ENCODE data around the gene TCF7L2. TPM values are rescaled to one million over a fixed set of nuclear protein-coding genes. Genes with fewer than 3 reads are reported as not detected.

TCF7L2 gene
- polyA plus RNA-seq, 1 experiment: 6.3 TPM

GRCh38 chr10:113055458-113055857 lies 105.4 kb downstream of the TCF7L2 start:
- H3K27ac ChIP-seq (ENCODE audit: low read depth, low read length): no peak overlapping the region
- CTCF ChIA-PET: interaction anchor here (1.5 kb wide), 1 partner anchor 39 kb away, joined by 3 read pairs; no protein-coding TSS in a partner anchor

GRCh38 chr10:113056030-113056429 lies 106.0 kb downstream of the TCF7L2 start:
- no peaks in the 10 kb centered on the region for H3K27me3 ChIP-seq (ENCODE audit: control insufficient read depth, insufficient read depth, low read length)
- H3K27ac ChIP-seq (ENCODE audit: low read depth, low read length): peak overlapping the region; percentile 80
- H3K9me3 ChIP-seq (ENCODE audit: control insufficient read depth, insufficient read depth, low read length): no peaks in the 10 kb centered on the region
- ChIA-PET CTCF (interaction anchor here (0.8 to 1.5 kb wide), 3 partner anchors 17 to 71 kb away, joined by 3 to 4 read pairs (median 3); no protein-coding TSS in a partner anchor), POLR2A (interaction anchor here (0.9 to 1.3 kb wide), 2 partner anchors 18 to 32 kb away, joined by 3 read pairs; no protein-coding TSS in a partner anchor)
- TF ChIP-seq, protein P1, sequence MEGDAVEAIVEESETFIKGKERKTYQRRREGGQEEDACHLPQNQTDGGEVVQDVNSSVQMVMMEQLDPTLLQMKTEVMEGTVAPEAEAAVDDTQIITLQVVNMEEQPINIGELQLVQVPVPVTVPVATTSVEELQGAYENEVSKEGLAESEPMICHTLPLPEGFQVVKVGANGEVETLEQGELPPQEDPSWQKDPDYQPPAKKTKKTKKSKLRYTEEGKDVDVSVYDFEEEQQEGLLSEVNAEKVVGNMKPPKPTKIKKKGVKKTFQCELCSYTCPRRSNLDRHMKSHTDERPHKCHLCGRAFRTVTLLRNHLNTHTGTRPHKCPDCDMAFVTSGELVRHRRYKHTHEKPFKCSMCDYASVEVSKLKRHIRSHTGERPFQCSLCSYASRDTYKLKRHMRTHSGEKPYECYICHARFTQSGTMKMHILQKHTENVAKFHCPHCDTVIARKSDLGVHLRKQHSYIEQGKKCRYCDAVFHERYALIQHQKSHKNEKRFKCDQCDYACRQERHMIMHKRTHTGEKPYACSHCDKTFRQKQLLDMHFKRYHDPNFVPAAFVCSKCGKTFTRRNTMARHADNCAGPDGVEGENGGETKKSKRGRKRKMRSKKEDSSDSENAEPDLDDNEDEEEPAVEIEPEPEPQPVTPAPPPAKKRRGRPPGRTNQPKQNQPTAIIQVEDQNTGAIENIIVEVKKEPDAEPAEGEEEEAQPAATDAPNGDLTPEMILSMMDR (IDR thresholded peaks at IDR 0.05; ENCODE audit: low read depth, low read length): no peak
- H3K4me3 ChIP-seq (ENCODE audit: low read depth, low read length): no peak overlapping the region
- no peak for DNase-seq (ENCODE audit: low read depth, low spot score)

More at GRCh38 chr10:113055458-113055857, 105.4 kb downstream of the TCF7L2 start:
- no peaks in the 10 kb centered on the region for H3K27me3 ChIP-seq (ENCODE audit: control insufficient read depth, insufficient read depth, low read length)
- POLR2A ChIA-PET: interaction anchor here (1.3 kb wide), 1 partner anchor 32 kb away, joined by 3 read pairs; no protein-coding TSS in a partner anchor
- H3K9me3 ChIP-seq (ENCODE audit: control insufficient read depth, insufficient read depth, low read length): no peaks in the 10 kb centered on the region
- TF ChIP-seq, protein P1 (IDR thresholded peaks at IDR 0.05; ENCODE audit: low read depth, low read length): no peak
- DNase-seq (ENCODE audit: low read depth, low spot score): no peak
- H3K4me3 ChIP-seq (ENCODE audit: low read depth, low read length): no peak overlapping the region

DNA sequence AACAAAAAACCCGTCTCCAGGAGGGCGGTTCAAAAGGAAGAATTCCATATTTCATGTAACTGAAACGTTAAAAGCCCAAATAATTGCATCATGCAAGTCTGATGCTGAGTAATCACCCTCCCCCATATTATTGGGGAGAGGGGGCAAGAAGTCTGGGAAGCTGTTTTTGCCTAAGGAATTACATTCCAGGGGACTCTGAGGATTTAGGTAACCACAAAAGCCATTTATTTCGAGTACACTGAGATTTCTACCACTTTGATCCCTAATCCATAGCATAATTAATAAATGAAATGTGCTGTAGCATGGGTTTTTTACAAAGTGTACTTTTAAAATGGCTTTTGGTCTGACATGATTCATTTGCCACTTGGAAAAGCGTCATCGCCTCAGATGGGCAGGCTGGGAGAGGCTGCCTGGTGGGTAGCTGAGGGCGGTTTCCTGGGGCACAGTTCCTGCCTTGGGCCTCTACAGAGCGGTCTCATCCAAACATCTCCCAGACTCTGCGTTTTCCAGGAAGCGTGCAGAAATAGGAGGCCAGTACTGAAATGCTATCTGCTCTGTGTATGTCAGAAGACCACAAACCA lies 106.5 kb downstream of the TCF7L2 start:
- DNase-seq (ENCODE audit: low read depth, low spot score): no peak
- CTCF ChIA-PET: interaction anchor here (0.8 to 1.5 kb wide), 3 partner anchors 17 to 71 kb away, joined by 3 to 4 read pairs (median 3); no protein-coding TSS in a partner anchor
- TF ChIP-seq, protein P1 (IDR thresholded peaks at IDR 0.05; ENCODE audit: low read depth, low read length): no peak
- H3K9me3 ChIP-seq (ENCODE audit: control insufficient read depth, insufficient read depth, low read length): no peaks in the 10 kb centered on the region
- H3K27me3 ChIP-seq (ENCODE audit: control insufficient read depth, insufficient read depth, low read length): no peaks in the 10 kb centered on the region
- POLR2A ChIA-PET: interaction anchor here (0.9 to 1.3 kb wide), 2 partner anchors 17 to 31 kb away, joined by 3 read pairs; no protein-coding TSS in a partner anchor
- H3K4me3 ChIP-seq (ENCODE audit: low read depth, low read length): no peak overlapping the region
- H3K27ac ChIP-seq (ENCODE audit: low read depth, low read length): peak overlapping the region; percentile 80

DNA sequence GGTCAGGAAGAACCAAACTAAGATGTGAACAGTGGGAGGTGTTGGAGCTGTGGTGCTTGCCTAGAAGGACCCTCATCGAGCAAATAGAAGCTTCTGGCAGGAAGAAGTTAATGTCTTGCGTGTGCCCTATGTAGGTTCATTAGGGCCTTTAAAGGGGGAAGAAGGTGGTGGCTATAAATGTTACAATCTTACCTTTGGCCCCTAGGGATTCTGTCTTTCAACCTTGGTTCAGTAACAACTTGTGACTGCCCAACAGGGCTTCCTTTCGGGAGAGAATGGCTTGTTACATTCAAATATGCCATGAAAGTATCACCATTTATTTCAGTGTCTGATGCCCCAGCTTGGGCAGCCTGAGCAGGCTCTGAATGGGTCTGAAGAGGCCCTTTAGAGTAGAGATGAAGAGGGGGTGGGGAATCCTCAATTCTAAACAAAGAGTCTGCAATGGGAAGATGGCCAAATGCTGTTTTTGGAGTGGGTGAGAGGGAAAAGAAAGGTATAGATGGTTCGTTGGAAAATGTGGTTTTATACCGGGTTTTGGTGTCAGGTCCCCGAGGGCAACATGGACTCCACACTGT lies 108.0 kb downstream of the TCF7L2 start:
- DNase-seq (ENCODE audit: low read depth, low spot score): no peak
- TF ChIP-seq, protein P1 (IDR thresholded peaks at IDR 0.05; ENCODE audit: low read depth, low read length): no peak
- ChIA-PET POLR2A (interaction anchor here (1.1 to 2.4 kb wide), 3 partner anchors 15 to 100 kb away, joined by 3 to 10 read pairs (median 3); no protein-coding TSS in a partner anchor), CTCF (interaction anchor here (2.6 kb wide), 1 partner anchor 69 kb away, joined by 15 read pairs; no protein-coding TSS in a partner anchor)
- Histone ChIP-seq H3K27ac (ENCODE audit: low read depth, low read length) (peak overlapping the region; percentile 91), H3K9me3 (ENCODE audit: control insufficient read depth, insufficient read depth, low read length) (no peaks in the 10 kb centered on the region), H3K27me3 (ENCODE audit: control insufficient read depth, insufficient read depth, low read length) (no peaks in the 10 kb centered on the region), H3K4me3 (ENCODE audit: low read depth, low read length) (no peak overlapping the region)
